ENCODE results near the gene CLIP1.

DNA sequence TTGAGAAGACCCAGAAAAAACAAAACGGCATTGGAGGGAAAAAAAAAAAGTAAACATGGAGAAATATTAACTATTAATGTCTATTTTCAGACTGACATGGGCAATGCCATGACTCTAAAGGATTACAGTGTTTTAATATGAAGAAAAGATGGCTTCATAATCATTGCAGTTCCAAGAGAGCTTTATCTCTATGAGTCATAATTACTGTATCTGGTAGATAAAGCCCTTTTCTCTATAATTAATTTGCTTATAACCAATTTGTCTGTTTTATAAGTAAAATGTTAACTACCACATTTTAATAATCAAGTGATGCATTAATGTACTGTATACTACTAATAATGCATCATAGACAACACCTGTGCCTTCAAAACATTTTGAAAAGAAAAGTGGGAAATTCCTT, 59.7 kb downstream of the CLIP1 start:
- TF ChIP-seq CTCF (IDR thresholded peaks at IDR 0.05; ENCODE audit: low read length): no peak
- no peak for TF ChIP-seq EZH2 (optimal IDR thresholded peaks at IDR 0.05; ENCODE audit: low read depth, low read length)
